CD4-positive, CD25-positive, alpha-beta regulatory T cell (primary cell): ENCODE measurements around the gene ADGRA1. TPM values are rescaled to one million over a fixed set of nuclear protein-coding genes. Genes with fewer than 3 reads are reported as not detected.

ENCODE experiments used
- ATAC-seq, 2 donors: fragments of 150-1000 bp; cut with Tn5 transposase; one replicate each; pipeline ENCODE4 v1.10.0; 2021; ENCODE audit warnings: low read depth in 2 of 2, moderate number of reproducible peaks in 2 of 2, moderate library complexity in 1 of 2
- DNase-seq, 3 donors: peaks; one replicate each; pipeline versions ENCODE4 v3.0.0 to v3.0.0-alpha.2; 2012 to 2022; ENCODE audit warnings: mixed read lengths in 1 of 3
- H3K27ac ChIP-seq: one replicate; pipeline ENCODE4 v1.7.0; 2013; ENCODE audit warnings: mild to moderate bottlenecking, low read length; ENCODE audit not compliant: insufficient read depth, poor library complexity, severe bottlenecking
- H3K27me3 ChIP-seq: one replicate; pipeline ENCODE4 v1.7.0; 2013; ENCODE audit warnings: low read length; ENCODE audit not compliant: control insufficient read depth, insufficient read depth
- H3K36me3 ChIP-seq: one replicate; pipeline ENCODE4 v1.7.0; 2013; ENCODE audit warnings: mild to moderate bottlenecking, low read length, moderate library complexity; ENCODE audit not compliant: control insufficient read depth, insufficient read depth
- H3K4me1 ChIP-seq: 2 replicates; pipeline ENCODE4 v1.7.0; 2013; ENCODE audit warnings: mild to moderate bottlenecking, low read length; ENCODE audit not compliant: insufficient read depth, control insufficient read depth, poor library complexity, severe bottlenecking
- H3K4me3 ChIP-seq: one replicate; pipeline ENCODE4 v1.7.0; 2013; ENCODE audit warnings: low read depth, mild to moderate bottlenecking, low read length, moderate library complexity
- H3K9me3 ChIP-seq, 2 experiments: 1 replicate in 1 of 2; 2 replicates in 1 of 2; pipeline ENCODE4 v1.7.0; 2013; ENCODE audit warnings: low read length in 2 of 2, mild to moderate bottlenecking in 1 of 2, moderate library complexity in 1 of 2; ENCODE audit not compliant: control insufficient read depth in 2 of 2
- H3K27ac Mint-ChIP-seq, 3 donors: one replicate each; pipeline ENCODE4 v1.8.0; 2020 to 2022; ENCODE audit warnings: mild to moderate bottlenecking in 3 of 3, mixed read lengths in 3 of 3, moderate library complexity in 2 of 3
- H3K27me3 Mint-ChIP-seq: one replicate; pipeline ENCODE4 v1.8.0; 2022; ENCODE audit warnings: mild to moderate bottlenecking, mixed read lengths
- H3K36me3 Mint-ChIP-seq: one replicate; pipeline ENCODE4 v1.8.0; 2020; ENCODE audit warnings: mixed read lengths
- H3K4me1 Mint-ChIP-seq, 4 donors: one replicate each; pipeline ENCODE4 v1.8.0; 2020 to 2022; ENCODE audit warnings: mixed read lengths in 4 of 4, mild to moderate bottlenecking in 1 of 4
- H3K4me3 Mint-ChIP-seq, 4 donors: one replicate each; pipeline ENCODE4 v1.8.0; 2020 to 2022; ENCODE audit warnings: mild to moderate bottlenecking in 4 of 4, mixed read lengths in 4 of 4, moderate library complexity in 3 of 4
- H3K9me3 Mint-ChIP-seq, 7 donors: one replicate each; pipeline ENCODE4 v1.8.0; 2020 to 2022; ENCODE audit warnings: mixed read lengths in 7 of 7, mild to moderate bottlenecking in 3 of 7, moderate library complexity in 2 of 7
- polyA plus RNA-seq, 4 donors: library from polyadenylated mRNA; unstranded; fragments of 300-500 nt; fragmentation: Illumina TruSeq; gene quantifications; one replicate each; pipeline ENCODE4 v1.2.3, GENCODE V29; 2021
- total RNA-seq: library from RNA; stranded (reverse); gene quantifications from one replicate; pipeline ENCODE4 v1.2.3, GENCODE V29; 2022

Gene ADGRA1
- total and polyA plus RNA-seq, 5 donors from 2014 or later: not detected

GRCh38 chr10:133179128-133179520 lies 91.4 kb downstream of the ADGRA1 start:
- no peak overlapping the region for H3K4me3 Mint-ChIP-seq
- DNase-seq (no peak), ATAC-seq (no peak)
- no peaks in the 10 kb centered on the region for H3K36me3 Mint-ChIP-seq
- Histone ChIP-seq H3K4me1 (no peaks in the 10 kb centered on the region), H3K4me3 (no peak overlapping the region), H3K27me3 (no peaks in the 10 kb centered on the region), H3K36me3 (no peaks in the 10 kb centered on the region), H3K9me3 (no peaks in the 10 kb centered on the region), H3K27ac (no peak overlapping the region)
- peaks cover 0 to 12% (median 6%) of the 10 kb centered on the region in 7 donors for H3K9me3 Mint-ChIP-seq
- no peaks in the 10 kb centered on the region for H3K4me1 Mint-ChIP-seq
- peak overlapping the region in 1 of 3 donors; percentile 43 for H3K27ac Mint-ChIP-seq
- H3K27me3 Mint-ChIP-seq: no peaks in the 10 kb centered on the region

DNA sequence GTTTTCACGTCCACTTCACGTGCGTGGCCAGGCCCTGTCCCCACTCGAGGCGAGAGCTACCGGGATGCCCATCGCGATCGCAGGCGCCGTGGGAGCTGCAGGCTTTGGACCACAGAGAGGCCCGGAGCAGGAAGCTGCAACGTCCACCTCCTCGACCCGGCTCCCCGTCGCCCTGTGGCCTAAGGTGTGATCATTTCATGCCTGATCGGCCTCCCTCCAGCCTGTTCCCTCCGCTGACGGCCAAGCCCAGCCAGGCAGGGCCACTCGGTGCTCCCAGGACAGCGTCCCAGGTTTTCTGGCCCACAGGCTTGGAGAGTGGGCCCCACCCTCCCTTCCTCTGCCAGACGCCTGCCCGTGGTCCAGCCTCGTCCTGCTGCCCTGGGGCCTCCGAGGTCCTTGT lies 91.9 kb downstream of the ADGRA1 start:
- DNase-seq (no peak), ATAC-seq (no peak)
- H3K4me1 ChIP-seq: no peaks in the 10 kb centered on the region
- H3K4me3 ChIP-seq: no peak overlapping the region
- no peak overlapping the region for H3K27ac Mint-ChIP-seq
- H3K36me3 Mint-ChIP-seq: no peaks in the 10 kb centered on the region
- H3K27me3 ChIP-seq: no peaks in the 10 kb centered on the region
- no peak overlapping the region for H3K4me3 Mint-ChIP-seq
- H3K4me1 Mint-ChIP-seq: no peaks in the 10 kb centered on the region
- H3K36me3 ChIP-seq: no peaks in the 10 kb centered on the region
- H3K27ac ChIP-seq: no peak overlapping the region
- H3K9me3 ChIP-seq: no peaks in the 10 kb centered on the region
- H3K27me3 Mint-ChIP-seq: no peaks in the 10 kb centered on the region
- peaks cover 0 to 12% (median 6%) of the 10 kb centered on the region in 7 donors for H3K9me3 Mint-ChIP-seq

DNA sequence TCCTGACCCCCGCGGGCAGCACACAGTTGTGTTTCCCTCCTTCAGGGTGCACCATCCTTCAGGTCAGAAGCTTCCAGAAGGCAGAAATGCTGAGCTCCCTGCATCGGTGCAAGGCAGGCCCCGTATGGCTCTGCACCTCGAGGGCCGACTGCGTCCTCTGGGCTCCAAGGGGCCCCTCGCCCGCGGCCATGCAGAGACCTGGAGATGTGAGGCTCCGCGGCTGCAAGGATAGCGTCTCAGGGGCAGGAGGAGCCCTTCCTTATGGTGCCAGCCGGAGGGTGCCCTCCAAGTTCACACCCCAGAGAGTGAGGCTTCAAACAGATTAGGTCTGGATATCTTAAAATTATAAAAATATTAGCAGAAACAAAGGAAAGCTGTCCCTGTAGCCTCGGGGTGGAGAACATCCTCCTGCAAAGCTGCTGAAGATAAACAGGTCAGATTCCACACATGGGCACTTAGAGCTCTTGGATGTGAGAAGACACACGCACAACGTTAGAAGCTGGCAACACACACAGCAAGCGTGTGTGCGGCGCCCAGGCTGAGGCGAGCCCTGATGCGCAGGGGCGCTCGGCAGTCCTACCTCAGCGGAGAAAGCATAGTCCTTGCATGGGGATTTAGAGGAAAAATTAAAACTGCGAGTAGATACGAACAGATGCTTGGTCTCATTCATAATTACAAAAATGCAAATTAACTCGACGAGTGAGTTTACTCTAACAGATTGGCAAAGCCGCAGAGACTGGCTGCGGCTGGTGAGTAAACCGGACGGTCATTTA lies 92.7 kb downstream of the ADGRA1 start:
- H3K27ac Mint-ChIP-seq: no peak overlapping the region
- peaks cover 0 to 12% (median 7%) of the 10 kb centered on the region in 7 donors for H3K9me3 Mint-ChIP-seq
- no peaks in the 10 kb centered on the region for H3K36me3 Mint-ChIP-seq

GRCh38 chr10:133180965-133181639 lies 93.4 kb downstream of the ADGRA1 start:
- H3K36me3 Mint-ChIP-seq: no peaks in the 10 kb centered on the region
- ATAC-seq (no peak), DNase-seq (no peak)
- no peak overlapping the region for H3K4me3 Mint-ChIP-seq
- Histone ChIP-seq H3K36me3 (no peaks in the 10 kb centered on the region), H3K9me3 (no peaks in the 10 kb centered on the region), H3K4me1 (no peaks in the 10 kb centered on the region), H3K27me3 (no peaks in the 10 kb centered on the region), H3K4me3 (no peak overlapping the region), H3K27ac (no peak overlapping the region)
- no peaks in the 10 kb centered on the region for H3K4me1 Mint-ChIP-seq
- peaks cover 0 to 12% (median 7%) of the 10 kb centered on the region in 7 donors for H3K9me3 Mint-ChIP-seq
- no peaks in the 10 kb centered on the region for H3K27me3 Mint-ChIP-seq
- H3K27ac Mint-ChIP-seq: no peak overlapping the region

More for the DNA sequence above, 92.7 kb downstream of the ADGRA1 start:
- no peaks in the 10 kb centered on the region for H3K9me3 ChIP-seq
- Mint-ChIP-seq H3K4me1 (no peaks in the 10 kb centered on the region), H3K4me3 (no peak overlapping the region), H3K27me3 (no peaks in the 10 kb centered on the region)
- no peaks in the 10 kb centered on the region for H3K36me3 ChIP-seq
- no peak overlapping the region for H3K4me3 ChIP-seq
- ATAC-seq: no peak
- DNase-seq: no peak
- H3K27me3 ChIP-seq: no peaks in the 10 kb centered on the region
- no peak overlapping the region for H3K27ac ChIP-seq
- H3K4me1 ChIP-seq: no peaks in the 10 kb centered on the region

Other genes with a start within 250 kb of the ADGRA1 start
- gene CFAP46, start 145.4 kb upstream of the ADGRA1 start, total RNA-seq: not detected
- gene CFAP46, start 145.4 kb upstream of the ADGRA1 start, polyA plus RNA-seq: not detected
- 1.1 TPM for gene KNDC1, start 72.3 kb downstream of the ADGRA1 start, total RNA-seq
- gene KNDC1, start 72.3 kb downstream of the ADGRA1 start, polyA plus RNA-seq: not detected
- not detected for gene UTF1, start 142.3 kb downstream of the ADGRA1 start, total RNA-seq
- not detected for gene UTF1, start 142.3 kb downstream of the ADGRA1 start, polyA plus RNA-seq
- gene VENTX, start 149.9 kb downstream of the ADGRA1 start, total RNA-seq: not detected
- gene VENTX, start 149.9 kb downstream of the ADGRA1 start, polyA plus RNA-seq: not detected
- 148 TPM for gene ADAM8, start 188.9 kb downstream of the ADGRA1 start, total RNA-seq
- 10 to 100 TPM; 33.4 to 62.6 (median 49.8) TPM for gene ADAM8, start 188.9 kb downstream of the ADGRA1 start, polyA plus RNA-seq
- 73.8 TPM for gene TUBGCP2, start 220.9 kb downstream of the ADGRA1 start, total RNA-seq
- 10 to 100 TPM; 23.5 to 31.8 (median 28.1) TPM for gene TUBGCP2, start 220.9 kb downstream of the ADGRA1 start, polyA plus RNA-seq
- gene ZNF511, start 221.0 kb downstream of the ADGRA1 start, total RNA-seq: 29.1 TPM
- 10 to 100 TPM; 67.5 to 96.4 (median 78.7) TPM for gene ZNF511, start 221.0 kb downstream of the ADGRA1 start, polyA plus RNA-seq
- 1.8 TPM for gene CALY, start 249.0 kb downstream of the ADGRA1 start, total RNA-seq
- 1 to 10 TPM in 2 of 4 donors, under 1 TPM in 2; 0.76 to 1.3 (median 1.00) TPM for gene CALY, start 249.0 kb downstream of the ADGRA1 start, polyA plus RNA-seq